IMR-90 (cell line): ENCODE data around the gene TCN1. TPM values are rescaled to one million over a fixed set of nuclear protein-coding genes. Genes with fewer than 3 reads are reported as not detected.

Source experiments
- ATAC-seq: fragments of 200-7000 bp; cut with Tn5 transposase; 2 replicates; pipeline ENCODE4 v1.9.1; 2020; ENCODE audit warnings: low read depth, mild to moderate bottlenecking, moderate library complexity
- BruUV-seq: library from RNA; stranded (reverse); fragments of 400-500 nt; replicated peaks from 2 replicates; lab custom pipeline; 2021; lab: Mats Ljungman, UMichigan
- CTCF ChIA-PET: fragments of 300-600 bp; formaldehyde crosslinking; extraction: SDS; loops from one replicate; lab custom pipeline; 2021; ENCODE audit warnings: antibody characterized with exemption; lab: Yijun Ruan, JAX
- POLR2A ChIA-PET: fragments of 300-600 bp; sonication (Branson Sonifier 250); formaldehyde crosslinking; loops from one replicate; lab custom pipeline; 2022; ENCODE audit warnings: antibody characterized with exemption; ENCODE audit not compliant: unreplicated experiment; lab: Charles Lee
- DNase-seq: peaks from one replicate; pipeline ENCODE4 v3.0.0; 2013
- H2AFZ ChIP-seq: replicated peaks from 2 replicates; pipeline ENCODE3; 2013; ENCODE audit warnings: low read length, mild to moderate bottlenecking; ENCODE audit not compliant: poor library complexity
- H2AK5ac ChIP-seq: 2 replicates; pipeline ENCODE4 v1.6.1; 2013; ENCODE audit warnings: low read depth, low read length, inconsistent platforms
- H2AK9ac ChIP-seq: replicated peaks from 2 replicates; pipeline ENCODE3; 2013; ENCODE audit warnings: mild to moderate bottlenecking, low read depth, low read length, moderate library complexity; ENCODE audit not compliant: poor library complexity
- H2BK120ac ChIP-seq: 2 replicates; pipeline ENCODE4 v1.6.1; 2013; ENCODE audit warnings: low read depth, low read length, inconsistent platforms
- H2BK15ac ChIP-seq: 3 replicates; pipeline ENCODE4 v1.6.1; 2013; ENCODE audit warnings: low read depth, low read length, inconsistent platforms
- H2BK20ac ChIP-seq: 2 replicates; pipeline ENCODE4 v1.6.1; 2013; ENCODE audit warnings: low read depth, mild to moderate bottlenecking, inconsistent platforms, low read length, moderate library complexity
- H2BK5ac ChIP-seq: 2 replicates; pipeline ENCODE4 v1.6.1; 2013; ENCODE audit warnings: mild to moderate bottlenecking, low read depth, low read length, inconsistent platforms; ENCODE audit not compliant: poor library complexity, severe bottlenecking
- H3K14ac ChIP-seq: replicated peaks from 2 replicates; pipeline ENCODE4 v1.6.1; 2013; ENCODE audit warnings: low read depth, low read length, inconsistent platforms
- H3K18ac ChIP-seq: 2 replicates; pipeline ENCODE4 v1.6.1; 2013; ENCODE audit warnings: low read depth, low read length, control low read depth
- H3K23ac ChIP-seq: 2 replicates; pipeline ENCODE4 v1.6.1; 2013; ENCODE audit warnings: low read depth, low read length, inconsistent platforms
- H3K27ac ChIP-seq: 2 replicates; pipeline ENCODE4 v1.5.1; 2013; ENCODE audit warnings: mild to moderate bottlenecking, control low read depth, low read length; ENCODE audit not compliant: insufficient read depth
- H3K27me3 ChIP-seq: 2 replicates; pipeline ENCODE4 v1.6.1; 2013; ENCODE audit warnings: low read length; ENCODE audit not compliant: control insufficient read depth, insufficient read depth
- H3K36me3 ChIP-seq: 2 replicates; pipeline ENCODE4 v1.6.1; 2013; ENCODE audit warnings: low read length, mixed read lengths; ENCODE audit not compliant: control insufficient read depth, insufficient read depth
- H3K4ac ChIP-seq: 2 replicates; pipeline ENCODE4 v1.6.1; 2013; ENCODE audit warnings: low read depth, low read length, inconsistent platforms
- H3K4me1 ChIP-seq: 2 replicates; pipeline ENCODE4 v1.6.1; 2013; ENCODE audit warnings: low read length, mixed read lengths; ENCODE audit not compliant: control insufficient read depth, insufficient read depth
- H3K4me2 ChIP-seq: 2 replicates; pipeline ENCODE4 v1.6.1; 2013; ENCODE audit warnings: low read depth, mild to moderate bottlenecking, control low read depth, low read length, moderate library complexity
- H3K4me3 ChIP-seq: 2 replicates; pipeline ENCODE4 v1.5.1; 2013; ENCODE audit warnings: low read depth, mild to moderate bottlenecking, control low read depth, low read length, moderate library complexity; ENCODE audit not compliant: insufficient read depth
- H3K56ac ChIP-seq: 2 replicates; pipeline ENCODE4 v1.6.1; 2013; ENCODE audit warnings: low read length, inconsistent platforms; ENCODE audit not compliant: insufficient read depth; ENCODE audit errors: extremely low read depth
- H3K79me1 ChIP-seq, 2 experiments: 2 replicates each; pipeline ENCODE4 v1.6.1; 2013; ENCODE audit warnings: low read length in 2 of 2, inconsistent platforms in 1 of 2, low read depth in 1 of 2
- H3K9ac ChIP-seq: 2 replicates; pipeline ENCODE4 v1.6.1; 2013; ENCODE audit warnings: low read depth, low read length, control low read depth
- H3K9me1 ChIP-seq: 2 replicates; pipeline ENCODE4 v1.6.1; 2013; ENCODE audit warnings: low read length, inconsistent platforms; ENCODE audit not compliant: insufficient read depth
- H3K9me3 ChIP-seq: 2 replicates; pipeline ENCODE4 v1.6.1; 2013; ENCODE audit warnings: low read length; ENCODE audit not compliant: control insufficient read depth, insufficient read depth
- H4K20me1 ChIP-seq: 2 replicates; pipeline ENCODE4 v1.6.1; 2013; ENCODE audit warnings: low read length, inconsistent platforms; ENCODE audit not compliant: insufficient read depth
- H4K5ac ChIP-seq: 2 replicates; pipeline ENCODE4 v1.6.1; 2013; ENCODE audit warnings: mild to moderate bottlenecking, low read depth, low read length, control low read depth
- H4K8ac ChIP-seq, 2 experiments: 2 replicates each; pipeline ENCODE4 v1.6.1; 2013; ENCODE audit warnings: low read depth in 2 of 2, low read length in 2 of 2, control low read depth in 1 of 2, inconsistent platforms in 1 of 2
- H4K91ac ChIP-seq: 2 replicates; pipeline ENCODE4 v1.6.1; 2013; ENCODE audit warnings: low read depth, low read length, inconsistent platforms; ENCODE audit not compliant: insufficient read depth
- CHD1 ChIP-seq: IDR thresholded peaks from 2 replicates; pipeline ENCODE4 v1.6.1; 2012; ENCODE audit warnings: low read depth, low read length, improper control_type of control experiment
- CTCF ChIP-seq: conservative IDR thresholded peaks from 2 replicates; pipeline ENCODE4 v1.5.1; 2012; ENCODE audit warnings: mild to moderate bottlenecking, low read depth, low read length, improper control_type of control experiment
- FOS ChIP-seq: fragments of 150-350 bp; IDR thresholded peaks from 2 replicates; pipeline ENCODE4 v1.6.1; 2016; ENCODE audit warnings: low read depth, low read length
- MAFK ChIP-seq: IDR thresholded peaks from 2 replicates; pipeline ENCODE4 v1.6.1; 2012; ENCODE audit warnings: low read depth, low read length, improper control_type of control experiment
- MAZ ChIP-seq: IDR thresholded peaks from 2 replicates; pipeline ENCODE4 v1.6.1; 2012; ENCODE audit warnings: low read depth, mild to moderate bottlenecking, low read length, improper control_type of control experiment, moderate library complexity, borderline replicate concordance
- NFE2L2 ChIP-seq: fragments of 150-350 bp; IDR thresholded peaks from 2 replicates; pipeline ENCODE4 v1.6.1; 2016; ENCODE audit warnings: low read depth, mild to moderate bottlenecking, low read length
- RAD21 ChIP-seq: IDR thresholded peaks from 2 replicates; pipeline ENCODE4 v1.6.1; 2012; ENCODE audit warnings: low read length, improper control_type of control experiment
- SMC3 ChIP-seq: fragments of 150-350 bp; IDR thresholded peaks from 2 replicates; pipeline ENCODE4 v1.6.1; 2016; ENCODE audit warnings: low read depth, mild to moderate bottlenecking, antibody characterized with exemption, low read length, moderate library complexity
- WGBS, 2 experiments: methylation state at CpG; one replicate each; pipeline versions ENCODE4 v1.1.5 to v1.1.7; 2013; ENCODE audit warnings: missing lambda C conversion rate in 2 of 2; ENCODE audit not compliant: insufficient read length in 1 of 2; ENCODE audit errors: extremely low coverage in 2 of 2; 5-methylcytosine and 5-hydroxymethylcytosine counted together
- dilution Hi-C: fragments of 300-500 bp; cut with HindIII; formaldehyde crosslinking; loops from one replicate; pipeline ENCODE4 v1.14.3; 2018; ENCODE audit warnings: low sequenced_read_pairs; ENCODE audit not compliant: unreplicated experiment
- in situ Hi-C: fragments of 300-500 bp; cut with MboI; formaldehyde crosslinking; loops from 3 replicates; pipeline ENCODE4 v1.14.3; 2019; ENCODE audit warnings: low sequenced_read_pairs, inconsistent platforms, mixed read lengths
- intact Hi-C: fragments of 100-400 bp; cut with micrococcal nuclease; formaldehyde crosslinking; loops from 2 replicates; pipeline ENCODE4 v1.10.0; 2022
- polyA plus RNA-seq, 3 experiments: library from polyadenylated mRNA; depleted of rRNA; stranded (reverse); fragments of >200 nt; gene quantifications; 2 replicates each; pipeline ENCODE4 v1.2.3, GENCODE V29; 2012; ENCODE audit warnings: low replicate concordance in 1 of 3
- total RNA-seq: library from RNA; depleted of rRNA; stranded (reverse); fragments of >200 nt; gene quantifications from 2 replicates; pipeline ENCODE4 v1.2.3, GENCODE V29; 2012

TCN1 gene
- total and polyA plus RNA-seq, 2 of the 4 experiments (the other 2 are of a cell fraction): not detected

- no peaks in the 10 kb centered on the region for H3K79me1 ChIP-seq
- H3K23ac ChIP-seq: no peak overlapping the region
- H4K8ac ChIP-seq: no peak overlapping the region
- POLR2A ChIA-PET: no interaction called here
- no peak overlapping the region for H3K4ac ChIP-seq
- H3K4me2 ChIP-seq: no peak overlapping the region
- H2AK9ac ChIP-seq: no peak overlapping the region
- H3K4me1 ChIP-seq: no peaks in the 10 kb centered on the region
- no peak overlapping the region for H3K27ac ChIP-seq
- no TSS peak for BruUV-seq
- no peak overlapping the region for H2AK5ac ChIP-seq
- no peaks in the 10 kb centered on the region for H3K9me3 ChIP-seq
- no peaks in the 10 kb centered on the region for H3K36me3 ChIP-seq
- in situ Hi-C loops (loop anchor here (25.0 kb wide), 1 partner anchor 358 kb away; the partner anchor contains the start of gene MS4A6A), dilution Hi-C loops (no loop called here), intact Hi-C loops (loop anchor here (10.0 kb wide), 1 partner anchor 435 kb away; no protein-coding TSS in a partner anchor)
- H2BK15ac ChIP-seq: no peak overlapping the region
- H3K4me3 ChIP-seq: no peak overlapping the region
- CTCF ChIA-PET: interaction anchor here (0.6 kb wide), 1 partner anchor 141 kb away, joined by 3 read pairs; no protein-coding TSS in a partner anchor
- no peak overlapping the region for H2BK120ac ChIP-seq
- H4K91ac ChIP-seq: no peak overlapping the region
- DNase-seq (no peak), ATAC-seq (no peak)
- H4K5ac ChIP-seq: no peak overlapping the region
- no peaks in the 10 kb centered on the region for H3K9me1 ChIP-seq
- TF ChIP-seq NFE2L2 (no peak), CTCF (no peak), SMC3 (no peak), CHD1 (no peak), MAZ (no peak), RAD21 (no peak), FOS (no peak), MAFK (no peak)
- H3K9ac ChIP-seq: no peak overlapping the region
- WGBS, 2 experiments: no CpG with 5 or more reads among the region's 3 CpGs
- H2AFZ ChIP-seq: no peak overlapping the region
- H3K18ac ChIP-seq: no peak overlapping the region
- H3K27me3 ChIP-seq: no peaks in the 10 kb centered on the region
- no peak overlapping the region for H3K56ac ChIP-seq
- H3K14ac ChIP-seq: no peak overlapping the region
- H4K20me1 ChIP-seq: no peaks in the 10 kb centered on the region
- no peak overlapping the region for H2BK5ac ChIP-seq
- H2BK20ac ChIP-seq: no peak overlapping the region
These were observed 36.9 kb downstream of the TCN1 start for GRCh38 chr11:59829358-59829757.
